OCI-LY1 (cell line): ENCODE measurements around the gene CILP2.
A peak's percentile ranks its signal among the peaks of the same experiment; 100 is the strongest.

Experiments
- H2AFZ ChIP-seq: fragments of 200-600 bp; sonication (generic), shearing (Covaris generic); 2 replicates; pipeline ENCODE4 v1.6.0; 2014; ENCODE audit warnings: antibody characterized with exemption, mild to moderate bottlenecking, low read length
- H3F3A ChIP-seq: fragments of 200-600 bp; sonication (generic), shearing (Covaris generic); 2 replicates; pipeline ENCODE4 v1.6.0; 2014; ENCODE audit warnings: mild to moderate bottlenecking, antibody characterized with exemption, low read length, moderate library complexity; ENCODE audit not compliant: insufficient read depth
- H3K27ac ChIP-seq: fragments of 200-600 bp; sonication (generic); 2 replicates; pipeline ENCODE4 v1.5.1; 2014; ENCODE audit warnings: low read length, mixed run types, mild to moderate bottlenecking, low read depth; ENCODE audit not compliant: poor library complexity, severe bottlenecking
- H3K27me3 ChIP-seq: fragments of 200-600 bp; sonication (generic); 2 replicates; pipeline ENCODE4 v1.6.0; 2014; ENCODE audit warnings: antibody characterized with exemption, mild to moderate bottlenecking, low read length, moderate library complexity; ENCODE audit not compliant: insufficient read depth
- H3K36me3 ChIP-seq: fragments of 200-600 bp; sonication (generic); 2 replicates; pipeline ENCODE4 v1.6.1; 2014; ENCODE audit warnings: mild to moderate bottlenecking, antibody characterized with exemption, low read length, moderate library complexity, mixed read lengths; ENCODE audit not compliant: insufficient read depth
- H3K4me1 ChIP-seq: fragments of 200-600 bp; sonication (generic); 2 replicates; pipeline ENCODE4 v1.5.1; 2014; ENCODE audit warnings: mild to moderate bottlenecking, low read length, moderate library complexity; ENCODE audit not compliant: insufficient read depth, severe bottlenecking
- H3K4me2 ChIP-seq: fragments of 200-600 bp; sonication (generic), shearing (Covaris generic); 2 replicates; pipeline ENCODE4 v1.6.1; 2014; ENCODE audit warnings: low read length
- H3K4me3 ChIP-seq: fragments of 200-600 bp; sonication (generic); 2 replicates; pipeline ENCODE4 v1.5.1; 2014; ENCODE audit warnings: low read length, low read depth, mild to moderate bottlenecking, mixed read lengths; ENCODE audit not compliant: poor library complexity, severe bottlenecking
- H3K79me2 ChIP-seq: fragments of 200-600 bp; shearing (Covaris generic); 2 replicates; pipeline ENCODE4 v1.6.1; 2016; ENCODE audit warnings: mixed run types, low read length, mixed read lengths; ENCODE audit not compliant: insufficient read depth
- H3K9ac ChIP-seq: fragments of 200-600 bp; sonication (generic), shearing (Covaris generic); 2 replicates; pipeline ENCODE4 v1.6.1; 2014; ENCODE audit warnings: mild to moderate bottlenecking, low read length, mixed read lengths
- H3K9me2 ChIP-seq: fragments of 200-600 bp; sonication (generic), shearing (Covaris generic); 2 replicates; pipeline ENCODE4 v1.6.1; 2014; ENCODE audit warnings: low read depth, mild to moderate bottlenecking, low read length, mixed read lengths
- H3K9me3 ChIP-seq: fragments of 200-600 bp; shearing (Covaris generic); 2 replicates; pipeline ENCODE4 v1.6.1; 2014; ENCODE audit warnings: low read length, mixed read lengths
- H4K20me1 ChIP-seq: fragments of 200-600 bp; sonication (generic), shearing (Covaris generic); 2 replicates; pipeline ENCODE4 v1.6.0; 2016; ENCODE audit warnings: mild to moderate bottlenecking, low read length; ENCODE audit not compliant: insufficient read depth
- EZH2 ChIP-seq: fragments of 200-600 bp; sonication (generic), shearing (Covaris generic); IDR thresholded peaks from 2 replicates; pipeline ENCODE4 v1.8.0; 2017; ENCODE audit warnings: borderline replicate concordance, mixed run types, mild to moderate bottlenecking, antibody characterized with exemption, low read length, moderate library complexity, mixed read lengths
- TF ChIP-seq, protein P1 (sequence below): fragments of 200-600 bp; sonication (generic), shearing (Covaris generic); IDR thresholded peaks from 2 replicates; pipeline ENCODE4 v1.5.1; 2017; ENCODE audit warnings: mild to moderate bottlenecking, antibody characterized with exemption, low read length, moderate library complexity, mixed read lengths

CILP2 gene, protein sequence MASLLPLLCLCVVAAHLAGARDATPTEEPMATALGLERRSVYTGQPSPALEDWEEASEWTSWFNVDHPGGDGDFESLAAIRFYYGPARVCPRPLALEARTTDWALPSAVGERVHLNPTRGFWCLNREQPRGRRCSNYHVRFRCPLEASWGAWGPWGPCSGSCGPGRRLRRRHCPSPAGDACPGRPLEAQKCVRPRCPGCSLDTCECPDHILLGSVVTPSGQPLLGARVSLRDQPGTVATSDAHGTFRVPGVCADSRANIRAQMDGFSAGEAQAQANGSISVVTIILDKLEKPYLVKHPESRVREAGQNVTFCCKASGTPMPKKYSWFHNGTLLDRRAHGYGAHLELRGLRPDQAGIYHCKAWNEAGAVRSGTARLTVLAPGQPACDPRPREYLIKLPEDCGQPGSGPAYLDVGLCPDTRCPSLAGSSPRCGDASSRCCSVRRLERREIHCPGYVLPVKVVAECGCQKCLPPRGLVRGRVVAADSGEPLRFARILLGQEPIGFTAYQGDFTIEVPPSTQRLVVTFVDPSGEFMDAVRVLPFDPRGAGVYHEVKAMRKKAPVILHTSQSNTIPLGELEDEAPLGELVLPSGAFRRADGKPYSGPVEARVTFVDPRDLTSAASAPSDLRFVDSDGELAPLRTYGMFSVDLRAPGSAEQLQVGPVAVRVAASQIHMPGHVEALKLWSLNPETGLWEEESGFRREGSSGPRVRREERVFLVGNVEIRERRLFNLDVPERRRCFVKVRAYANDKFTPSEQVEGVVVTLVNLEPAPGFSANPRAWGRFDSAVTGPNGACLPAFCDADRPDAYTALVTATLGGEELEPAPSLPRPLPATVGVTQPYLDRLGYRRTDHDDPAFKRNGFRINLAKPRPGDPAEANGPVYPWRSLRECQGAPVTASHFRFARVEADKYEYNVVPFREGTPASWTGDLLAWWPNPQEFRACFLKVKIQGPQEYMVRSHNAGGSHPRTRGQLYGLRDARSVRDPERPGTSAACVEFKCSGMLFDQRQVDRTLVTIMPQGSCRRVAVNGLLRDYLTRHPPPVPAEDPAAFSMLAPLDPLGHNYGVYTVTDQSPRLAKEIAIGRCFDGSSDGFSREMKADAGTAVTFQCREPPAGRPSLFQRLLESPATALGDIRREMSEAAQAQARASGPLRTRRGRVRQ

DNA sequence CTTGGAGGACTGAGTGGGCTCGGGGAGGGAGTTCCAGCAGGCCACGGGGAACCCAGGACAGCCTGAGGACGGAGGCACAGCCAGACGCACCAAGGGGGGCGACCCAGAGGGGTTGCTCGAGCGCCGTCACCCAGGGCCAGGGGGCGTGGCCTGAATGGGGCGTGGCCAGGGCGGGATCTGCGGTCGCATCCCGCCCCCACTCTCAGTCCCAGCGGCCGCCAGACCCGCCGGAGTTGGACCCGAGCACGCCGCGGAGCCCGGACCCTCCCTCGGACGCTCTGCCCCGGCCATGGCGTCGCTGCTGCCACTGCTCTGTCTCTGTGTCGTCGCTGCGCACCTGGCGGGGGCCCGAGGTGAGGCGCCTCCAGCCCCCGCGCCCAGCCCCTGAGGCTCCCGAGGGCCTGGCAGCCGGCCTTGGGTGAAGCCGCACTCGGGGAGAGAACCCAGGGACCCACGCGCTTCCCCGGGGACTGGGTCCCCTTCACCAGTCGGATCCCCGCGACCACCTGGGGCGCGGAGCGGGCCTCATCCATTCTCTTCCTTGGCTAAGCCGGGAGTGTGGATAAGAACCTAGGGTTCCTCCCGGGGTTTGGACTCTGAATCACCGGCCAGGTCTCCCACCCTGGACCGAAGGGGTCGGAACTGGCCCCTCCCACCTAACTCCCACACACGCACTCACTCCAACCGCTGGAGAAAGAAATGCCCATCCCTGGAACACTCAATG is at the start of gene CILP2:
CILP2 (plus strand) TSS at position 205 of the 724 bp plus-strand sequence; CDS start at position 290, 85 bp downstream.
- no peaks in the 10 kb centered on the region for H3F3A ChIP-seq
- no peak within 1 kb of the TSS for H3K27ac ChIP-seq
- no peaks in the 10 kb centered on the region for H3K9me3 ChIP-seq
- H2AFZ ChIP-seq, result no peak within 1 kb of the TSS
- H3K9ac ChIP-seq, result no peak within 1 kb of the TSS; the same call in 1 of the 2 replicates
- H3K9me2 ChIP-seq, result no peaks in the 10 kb centered on the region
- peak within 1 kb of the TSS; percentile 48 for H3K4me3 ChIP-seq
- H3K4me2 ChIP-seq, result peak within 1 kb of the TSS; percentile 60
- no peaks in the 10 kb centered on the region; the same call in none of the 2 replicates for H3K36me3 ChIP-seq
- no peaks in the 10 kb centered on the region for H3K27me3 ChIP-seq
- no peaks in the 10 kb centered on the region for H4K20me1 ChIP-seq
- TF ChIP-seq, protein P1, sequence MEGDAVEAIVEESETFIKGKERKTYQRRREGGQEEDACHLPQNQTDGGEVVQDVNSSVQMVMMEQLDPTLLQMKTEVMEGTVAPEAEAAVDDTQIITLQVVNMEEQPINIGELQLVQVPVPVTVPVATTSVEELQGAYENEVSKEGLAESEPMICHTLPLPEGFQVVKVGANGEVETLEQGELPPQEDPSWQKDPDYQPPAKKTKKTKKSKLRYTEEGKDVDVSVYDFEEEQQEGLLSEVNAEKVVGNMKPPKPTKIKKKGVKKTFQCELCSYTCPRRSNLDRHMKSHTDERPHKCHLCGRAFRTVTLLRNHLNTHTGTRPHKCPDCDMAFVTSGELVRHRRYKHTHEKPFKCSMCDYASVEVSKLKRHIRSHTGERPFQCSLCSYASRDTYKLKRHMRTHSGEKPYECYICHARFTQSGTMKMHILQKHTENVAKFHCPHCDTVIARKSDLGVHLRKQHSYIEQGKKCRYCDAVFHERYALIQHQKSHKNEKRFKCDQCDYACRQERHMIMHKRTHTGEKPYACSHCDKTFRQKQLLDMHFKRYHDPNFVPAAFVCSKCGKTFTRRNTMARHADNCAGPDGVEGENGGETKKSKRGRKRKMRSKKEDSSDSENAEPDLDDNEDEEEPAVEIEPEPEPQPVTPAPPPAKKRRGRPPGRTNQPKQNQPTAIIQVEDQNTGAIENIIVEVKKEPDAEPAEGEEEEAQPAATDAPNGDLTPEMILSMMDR, result 0 out of 2 replicates have a peak, but pooled peaks have one; percentile 6
- no peak for TF ChIP-seq EZH2
- H3K79me2 ChIP-seq, result no peaks in the 10 kb centered on the region
- peaks cover 10% of the 10 kb centered on the region for H3K4me1 ChIP-seq

DNA sequence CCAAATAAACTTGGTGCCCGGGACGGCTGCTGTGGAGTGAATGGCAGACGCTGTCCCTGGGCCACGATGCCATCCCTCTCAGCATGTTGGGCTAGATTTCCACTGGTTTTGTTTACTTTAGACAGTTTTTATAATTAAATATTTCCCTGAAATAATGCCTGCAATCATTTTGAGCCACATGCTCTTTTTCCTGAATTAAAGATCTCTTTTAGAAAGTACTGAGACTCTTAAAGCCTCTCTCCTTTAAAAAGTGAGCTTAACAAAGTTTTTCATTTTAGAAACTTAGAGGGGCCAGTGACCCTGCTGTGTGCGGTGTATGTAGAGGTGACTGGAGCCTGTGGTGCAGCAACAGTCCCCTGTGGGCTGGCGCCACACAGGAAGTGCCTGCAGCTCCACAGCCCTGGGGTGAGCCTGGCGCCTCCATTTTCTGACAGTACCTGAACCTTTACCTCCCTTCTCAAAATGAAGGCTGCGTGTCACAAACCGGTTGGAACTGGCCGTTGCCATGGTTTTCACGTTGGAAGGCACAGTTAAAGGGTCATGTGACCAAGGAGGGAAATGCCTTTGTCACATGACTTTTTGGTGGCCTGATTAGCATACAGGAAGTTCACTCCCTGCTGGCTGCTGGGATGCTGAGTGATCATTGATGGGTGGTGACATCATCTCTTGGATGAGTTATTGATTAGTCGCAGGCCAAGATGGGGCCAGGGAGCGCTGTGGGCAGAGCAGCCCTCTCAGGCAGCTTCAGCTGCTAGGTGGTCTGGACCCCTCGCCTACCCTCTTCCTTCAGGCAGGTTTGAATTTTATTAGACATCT is 49.0 kb upstream of the CILP2 start:
- Histone ChIP-seq H3K4me1 (peaks cover 63% of the 10 kb centered on the region), H3K4me2 (peak overlapping the region; percentile 52), H2AFZ (no peak overlapping the region), H3K9me2 (no peaks in the 10 kb centered on the region), H3K36me3 (peaks cover 34% of the 10 kb centered on the region), H4K20me1 (no peaks in the 10 kb centered on the region), H3K27ac (peak overlapping the region; percentile 98), H3K9ac (peak overlapping the region; percentile 66), H3K4me3 (peak overlapping the region; percentile 39), H3K27me3 (no peaks in the 10 kb centered on the region), H3K79me2 (peaks cover 6% of the 10 kb centered on the region; the same call in 1 of the 2 replicates), H3F3A (0 out of 2 replicates have a peak, but pooled peaks cover 8% of the 10 kb centered on the region), H3K9me3 (no peaks in the 10 kb centered on the region)
- no peak for TF ChIP-seq EZH2
- TF ChIP-seq, protein P1, result no peak
